MM.1S (cell line): Measurements from ENCODE around the gene SLIT3.

Source experiments
- DNase-seq: peaks from one replicate; pipeline ENCODE4 v3.0.0-alpha.2; 2015
- H2AFZ ChIP-seq: fragments of 300-600 bp; sonication (generic); 2 replicates; pipeline ENCODE4 v1.6.0; 2016; ENCODE audit warnings: antibody characterized with exemption, low read length
- H3F3A ChIP-seq: fragments of 300-600 bp; sonication (generic); 2 replicates; pipeline ENCODE4 v1.6.1; 2016; ENCODE audit warnings: mild to moderate bottlenecking, antibody characterized with exemption, low read length, moderate library complexity, mixed read lengths; ENCODE audit not compliant: insufficient read depth
- H3K27ac ChIP-seq: fragments of 300-600 bp; sonication (generic); 2 replicates; pipeline ENCODE4 v1.5.1; 2016; ENCODE audit warnings: mild to moderate bottlenecking, low read length
- H3K27me3 ChIP-seq: fragments of 300-600 bp; sonication (generic); replicated peaks from 2 replicates; pipeline ENCODE4 v1.6.0; 2016; ENCODE audit warnings: low read length; ENCODE audit not compliant: insufficient read depth
- H3K36me3 ChIP-seq: fragments of 300-600 bp; sonication (generic); replicated peaks from 2 replicates; pipeline ENCODE4 v1.6.1; 2016; ENCODE audit warnings: mild to moderate bottlenecking, low read length, mixed read lengths; ENCODE audit not compliant: insufficient read depth
- H3K4me1 ChIP-seq: fragments of 300-600 bp; sonication (generic); 2 replicates; pipeline ENCODE4 v1.6.1; 2016; ENCODE audit warnings: low read length, mixed read lengths
- H3K4me2 ChIP-seq: fragments of 300-600 bp; sonication (generic); 2 replicates; pipeline ENCODE4 v1.6.0; 2016; ENCODE audit warnings: low read depth, low read length
- H3K4me3 ChIP-seq: fragments of 300-600 bp; sonication (generic); 2 replicates; pipeline ENCODE4 v1.5.1; 2016; ENCODE audit warnings: low read length, mixed read lengths
- H3K79me2 ChIP-seq: fragments of 300-600 bp; sonication (generic); 2 replicates; pipeline ENCODE4 v1.6.1; 2016; ENCODE audit warnings: mixed run types, low read length, mixed read lengths
- H3K9ac ChIP-seq: fragments of 300-600 bp; sonication (generic); 2 replicates; pipeline ENCODE4 v1.6.1; 2016; ENCODE audit warnings: low read length, mixed read lengths
- H3K9me2 ChIP-seq: fragments of 300-600 bp; sonication (generic); replicated peaks from 2 replicates; pipeline ENCODE4 v1.6.1; 2016; ENCODE audit warnings: mild to moderate bottlenecking, low read length, mixed read lengths; ENCODE audit not compliant: insufficient read depth
- H3K9me3 ChIP-seq: fragments of 300-600 bp; sonication (generic); replicated peaks from 2 replicates; pipeline ENCODE4 v1.6.1; 2016; ENCODE audit warnings: mild to moderate bottlenecking, low read length, mixed read lengths; ENCODE audit not compliant: insufficient read depth
- H4K20me1 ChIP-seq: fragments of 300-600 bp; sonication (generic); 2 replicates; pipeline ENCODE4 v1.6.1; 2016; ENCODE audit warnings: mild to moderate bottlenecking, low read length, moderate library complexity, mixed read lengths; ENCODE audit not compliant: insufficient read depth
- EZH2 ChIP-seq: fragments of 300-600 bp; sonication (generic); optimal IDR thresholded peaks from 2 replicates; pipeline ENCODE3; 2017; ENCODE audit warnings: low read depth, mild to moderate bottlenecking, antibody characterized with exemption, low read length, mixed read lengths
- EZH2phosphoT487 ChIP-seq: fragments of 300-600 bp; sonication (generic); IDR thresholded peaks from 2 replicates; pipeline ENCODE4 v1.6.1; 2018; ENCODE audit warnings: antibody characterized with exemption, low read length
- TF ChIP-seq, protein P1 (sequence below): fragments of 300-600 bp; sonication (generic); IDR thresholded peaks from 2 replicates; pipeline ENCODE4 v1.5.1; 2016; ENCODE audit warnings: antibody characterized with exemption, low read length, mixed read lengths

SLIT3 gene

DNA sequence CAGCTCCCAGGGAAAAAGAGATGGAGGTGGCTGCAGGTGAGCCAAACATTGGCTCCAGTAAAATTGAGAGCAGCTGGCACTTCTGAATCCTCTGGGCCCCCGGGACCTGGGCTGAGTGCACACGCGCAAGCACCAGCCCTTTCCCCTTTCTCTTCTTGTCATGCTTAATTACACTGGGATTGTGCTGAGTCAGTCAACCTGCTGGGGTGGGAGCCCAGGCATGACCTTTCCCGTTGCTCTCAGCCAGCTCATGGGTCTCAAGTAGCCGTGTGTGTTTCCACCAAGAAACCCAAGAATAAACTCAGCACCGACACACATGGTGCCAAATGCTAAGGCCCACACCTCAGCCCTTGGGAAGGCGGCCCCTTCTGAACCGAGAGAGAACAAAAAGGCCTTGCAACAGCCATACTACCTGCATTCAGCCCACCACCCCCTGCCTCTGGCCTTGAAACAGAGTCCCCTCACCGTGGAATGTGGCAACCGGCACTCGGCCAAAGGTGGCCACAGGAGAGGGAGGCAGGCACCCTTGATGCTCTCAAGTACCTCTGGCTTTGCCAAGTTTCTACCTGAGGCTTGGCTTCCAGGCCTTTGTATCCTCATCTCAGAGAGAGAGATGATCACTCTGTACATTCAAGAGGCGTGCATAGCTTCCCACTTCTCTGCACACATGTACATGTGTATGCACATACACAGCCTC lies 28.1 kb downstream of the SLIT3 start:
- Histone ChIP-seq H3F3A (no peaks in the 10 kb centered on the region), H3K27me3 (no peaks in the 10 kb centered on the region), H3K79me2 (no peaks in the 10 kb centered on the region), H3K4me2 (no peak overlapping the region), H3K9me2 (no peaks in the 10 kb centered on the region), H3K4me3 (no peak overlapping the region), H3K9me3 (no peaks in the 10 kb centered on the region), H2AFZ (no peak overlapping the region), H4K20me1 (no peaks in the 10 kb centered on the region), H3K4me1 (no peaks in the 10 kb centered on the region), H3K27ac (no peak overlapping the region), H3K36me3 (no peaks in the 10 kb centered on the region), H3K9ac (no peak overlapping the region)
- TF ChIP-seq EZH2phosphoT487 (no peak), EZH2 (no peak)
- TF ChIP-seq, protein P1, sequence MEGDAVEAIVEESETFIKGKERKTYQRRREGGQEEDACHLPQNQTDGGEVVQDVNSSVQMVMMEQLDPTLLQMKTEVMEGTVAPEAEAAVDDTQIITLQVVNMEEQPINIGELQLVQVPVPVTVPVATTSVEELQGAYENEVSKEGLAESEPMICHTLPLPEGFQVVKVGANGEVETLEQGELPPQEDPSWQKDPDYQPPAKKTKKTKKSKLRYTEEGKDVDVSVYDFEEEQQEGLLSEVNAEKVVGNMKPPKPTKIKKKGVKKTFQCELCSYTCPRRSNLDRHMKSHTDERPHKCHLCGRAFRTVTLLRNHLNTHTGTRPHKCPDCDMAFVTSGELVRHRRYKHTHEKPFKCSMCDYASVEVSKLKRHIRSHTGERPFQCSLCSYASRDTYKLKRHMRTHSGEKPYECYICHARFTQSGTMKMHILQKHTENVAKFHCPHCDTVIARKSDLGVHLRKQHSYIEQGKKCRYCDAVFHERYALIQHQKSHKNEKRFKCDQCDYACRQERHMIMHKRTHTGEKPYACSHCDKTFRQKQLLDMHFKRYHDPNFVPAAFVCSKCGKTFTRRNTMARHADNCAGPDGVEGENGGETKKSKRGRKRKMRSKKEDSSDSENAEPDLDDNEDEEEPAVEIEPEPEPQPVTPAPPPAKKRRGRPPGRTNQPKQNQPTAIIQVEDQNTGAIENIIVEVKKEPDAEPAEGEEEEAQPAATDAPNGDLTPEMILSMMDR = no peak
- no peak for DNase-seq

DNA sequence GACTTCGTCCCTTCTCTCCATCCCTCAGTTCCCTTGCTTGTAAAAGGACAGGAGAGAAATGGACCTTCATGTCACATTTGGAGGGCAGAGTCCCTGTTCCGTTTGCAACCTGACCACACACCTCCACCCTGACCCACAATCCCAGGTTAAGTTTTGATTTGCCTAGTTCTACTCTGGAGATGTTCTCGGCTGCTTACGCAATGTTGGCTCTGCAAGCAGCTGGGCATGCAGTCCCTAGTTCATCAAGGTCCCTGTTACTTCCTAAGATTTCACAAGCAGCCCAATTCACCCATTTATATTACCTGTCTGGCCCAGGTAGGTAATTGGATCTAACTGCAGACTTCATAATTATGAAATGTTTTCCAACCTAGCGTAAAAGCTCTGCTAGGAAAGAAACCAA lies 28.8 kb downstream of the SLIT3 start:
- Histone ChIP-seq H3K9ac (no peak overlapping the region), H3K9me2 (no peaks in the 10 kb centered on the region), H3K27ac (no peak overlapping the region), H3K4me1 (no peaks in the 10 kb centered on the region), H3K36me3 (no peaks in the 10 kb centered on the region), H3K4me2 (no peak overlapping the region), H3F3A (no peaks in the 10 kb centered on the region), H3K27me3 (no peaks in the 10 kb centered on the region), H3K9me3 (no peaks in the 10 kb centered on the region), H4K20me1 (no peaks in the 10 kb centered on the region), H3K4me3 (no peak overlapping the region), H3K79me2 (no peaks in the 10 kb centered on the region), H2AFZ (no peak overlapping the region)
- TF ChIP-seq EZH2 = no peak
- TF ChIP-seq, protein P1 = no peak
- no peak for TF ChIP-seq EZH2phosphoT487
- no peak for DNase-seq

GRCh38 chr5:169270827-169271226 lies 30.1 kb downstream of the SLIT3 start:
- Histone ChIP-seq H3K79me2 (no peaks in the 10 kb centered on the region), H3F3A (no peaks in the 10 kb centered on the region), H3K36me3 (no peaks in the 10 kb centered on the region), H4K20me1 (no peaks in the 10 kb centered on the region), H3K4me1 (no peaks in the 10 kb centered on the region), H3K9ac (no peak overlapping the region), H3K9me2 (no peaks in the 10 kb centered on the region), H2AFZ (no peak overlapping the region), H3K27ac (no peak overlapping the region), H3K4me2 (no peak overlapping the region), H3K4me3 (no peak overlapping the region), H3K27me3 (no peaks in the 10 kb centered on the region), H3K9me3 (no peaks in the 10 kb centered on the region)
- DNase-seq = no peak
- no peak for TF ChIP-seq EZH2phosphoT487
- TF ChIP-seq, protein P1 = no peak
- TF ChIP-seq EZH2 = no peak
